ENCODE results near the gene SGCB. TPM values are rescaled to one million over a fixed set of nuclear protein-coding genes. Genes with fewer than 3 reads are reported as not detected.

The SGCB gene
- total and polyA plus RNA-seq, 2 of the 4 experiments (the other 2 are of a cell fraction) = 16.3 to 24.0 TPM

GRCh38 chr4:51997647-51998046 lies 40.5 kb downstream of the SGCB start:
- H3K36me3 ChIP-seq (ENCODE audit: control insufficient read depth, insufficient read depth, low read length) = no peaks in the 10 kb centered on the region
- no peak overlapping the region for H2BK120ac ChIP-seq (ENCODE audit: low read depth, low read length)
- ATAC-seq (ENCODE audit: low read depth) = no peak
- H3K79me1 ChIP-seq (ENCODE audit: low read depth in 1 of 2, low read length in 2 of 2) = no peaks in the 10 kb centered on the region
- ChIA-PET CTCF (no interaction called here), POLR2A (ENCODE audit: unreplicated experiment) (no interaction called here)
- no peak overlapping the region for H3K18ac ChIP-seq (ENCODE audit: low read depth, low read length)
- no peak overlapping the region for H2AK9ac ChIP-seq (replicated peaks; ENCODE audit: low read depth, low read length, poor library complexity)
- H3K27ac ChIP-seq (ENCODE audit: insufficient read depth, low read length) = no peak overlapping the region
- no peak overlapping the region for H2BK15ac ChIP-seq (ENCODE audit: low read depth, low read length)
- no peak for DNase-seq
- no peak overlapping the region for H3K14ac ChIP-seq (replicated peaks; ENCODE audit: low read depth, low read length)
- no peak overlapping the region for H4K5ac ChIP-seq (ENCODE audit: low read depth, low read length)
- dilution Hi-C loops (cut with HindIII; ENCODE audit: low sequenced_read_pairs, unreplicated experiment) (no loop called here), in situ Hi-C loops (cut with MboI; ENCODE audit: low sequenced_read_pairs) (no loop called here), intact Hi-C loops (cut with micrococcal nuclease) (loop anchor here (10.0 kb wide), 1 partner anchor 57 kb away; the partner anchor contains the start of gene SPATA18)
- peaks cover 2% of the 10 kb centered on the region for H3K4me1 ChIP-seq (ENCODE audit: control insufficient read depth, insufficient read depth, low read length)
- H3K4me3 ChIP-seq (ENCODE audit: insufficient read depth, low read depth, low read length) = no peak overlapping the region
- H3K23ac ChIP-seq (ENCODE audit: low read depth, low read length) = no peak overlapping the region
- no peak overlapping the region for H3K9ac ChIP-seq (ENCODE audit: low read depth, low read length)
- H2AFZ ChIP-seq (replicated peaks; ENCODE audit: low read length, poor library complexity) = no peak overlapping the region
- BruUV-seq (replicated peaks) = no TSS peak
- no peak overlapping the region for H2BK5ac ChIP-seq (ENCODE audit: low read depth, low read length, poor library complexity, severe bottlenecking)
- no peak for TF ChIP-seq ELK1 (IDR thresholded peaks at IDR 0.05; ENCODE audit: borderline replicate concordance, low read depth, low read length)
- H2BK20ac ChIP-seq (ENCODE audit: low read depth, low read length) = no peak overlapping the region
- no peak overlapping the region for H3K4me2 ChIP-seq (ENCODE audit: low read depth, low read length)
- H3K56ac ChIP-seq (ENCODE audit: extremely low read depth, insufficient read depth, low read length) = no peak overlapping the region
- H3K9me3 ChIP-seq (ENCODE audit: control insufficient read depth, insufficient read depth, low read length) = no peaks in the 10 kb centered on the region
- no peak overlapping the region for H4K91ac ChIP-seq (ENCODE audit: insufficient read depth, low read depth, low read length)
- no peak overlapping the region for H4K8ac ChIP-seq (ENCODE audit: low read depth in 2 of 2, low read length in 2 of 2)
- peaks cover 2% of the 10 kb centered on the region; the same call in 1 of the 2 replicates for H3K27me3 ChIP-seq (ENCODE audit: control insufficient read depth, insufficient read depth, low read length)
- H2AK5ac ChIP-seq (ENCODE audit: low read depth, low read length) = no peak overlapping the region
- no peak overlapping the region for H3K4ac ChIP-seq (ENCODE audit: low read depth, low read length)
- no peaks in the 10 kb centered on the region for H3K9me1 ChIP-seq (ENCODE audit: insufficient read depth, low read length)
- H4K20me1 ChIP-seq (ENCODE audit: insufficient read depth, low read length) = no peaks in the 10 kb centered on the region; the same call in 1 of the 2 replicates

Data from IMR-90 (cell line).